GM23248 (cell line): ENCODE data around the gene FRAS1.

Experiments
- EZH2 ChIP-seq: fragments of 200-600 bp; sonication (generic); IDR thresholded peaks from 2 replicates; pipeline ENCODE4 v1.6.1; 2018; ENCODE audit warnings: antibody characterized with exemption, mild to moderate bottlenecking; ENCODE audit not compliant: insufficient read depth, poor library complexity, severe bottlenecking
- EZH2phosphoT487 ChIP-seq: fragments of 200-600 bp; sonication (generic); IDR thresholded peaks from 2 replicates; pipeline ENCODE4 v1.6.1; 2018; ENCODE audit warnings: antibody characterized with exemption, moderate library complexity, mild to moderate bottlenecking, low read depth; ENCODE audit not compliant: insufficient read depth

- TF ChIP-seq EZH2 (no peak), EZH2phosphoT487 (no peak)
Observed at GRCh38 chr4:78168029-78168428, 110.9 kb downstream of the FRAS1 start.
